PFSK-1 (cell line): Measurements from ENCODE around the gene COG1.

Experiments
- POLR2AphosphoS5 ChIP-seq: IDR thresholded peaks from 2 replicates; pipeline ENCODE4 v1.6.1; 2012; ENCODE audit warnings: low read depth, mild to moderate bottlenecking, control low read depth, low read length, moderate library complexity
- SIN3A ChIP-seq: IDR thresholded peaks from 2 replicates; pipeline ENCODE4 v1.6.1; 2012; ENCODE audit warnings: mild to moderate bottlenecking, low read length, moderate library complexity, borderline replicate concordance; ENCODE audit not compliant: insufficient read depth
- TAF1 ChIP-seq: IDR thresholded peaks from 2 replicates; pipeline ENCODE4 v1.6.1; 2012; ENCODE audit warnings: low read length, control low read depth, borderline replicate concordance; ENCODE audit not compliant: insufficient read depth
- TF ChIP-seq, protein P1 (sequence below), 2 experiments: IDR thresholded peaks; 2 replicates each; pipeline versions ENCODE4 v1.6.1 to v1.8.0; 2011 to 2012; ENCODE audit warnings: low read depth in 2 of 2, low read length in 2 of 2, control low read depth in 1 of 2, inconsistent platforms in 1 of 2, mild to moderate bottlenecking in 1 of 2, moderate library complexity in 1 of 2; ENCODE audit not compliant: insufficient read depth in 1 of 2

DNA sequence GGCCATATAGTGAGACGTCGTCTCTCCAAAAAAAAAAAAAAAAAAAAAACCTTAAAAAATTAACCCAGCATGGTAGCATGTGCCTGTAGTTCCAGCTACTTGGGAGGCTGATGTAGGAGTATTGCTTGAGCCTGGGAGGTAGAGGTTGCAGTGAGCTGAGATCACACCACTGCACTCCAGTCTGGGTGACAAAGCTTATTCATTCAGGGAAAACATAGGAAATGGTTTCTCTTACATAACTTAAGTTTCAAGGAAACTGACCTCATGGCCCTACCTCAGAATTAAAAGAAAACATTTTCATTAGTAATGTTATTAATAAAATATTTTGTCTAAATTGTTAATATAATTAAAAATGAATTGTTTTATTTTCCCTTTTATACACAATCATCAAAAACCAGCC lies 31.4 kb downstream of the COG1 start:
- TF ChIP-seq POLR2AphosphoS5: no peak
- TF ChIP-seq SIN3A: no peak
- no peak for TF ChIP-seq TAF1
- TF ChIP-seq, protein P1, sequence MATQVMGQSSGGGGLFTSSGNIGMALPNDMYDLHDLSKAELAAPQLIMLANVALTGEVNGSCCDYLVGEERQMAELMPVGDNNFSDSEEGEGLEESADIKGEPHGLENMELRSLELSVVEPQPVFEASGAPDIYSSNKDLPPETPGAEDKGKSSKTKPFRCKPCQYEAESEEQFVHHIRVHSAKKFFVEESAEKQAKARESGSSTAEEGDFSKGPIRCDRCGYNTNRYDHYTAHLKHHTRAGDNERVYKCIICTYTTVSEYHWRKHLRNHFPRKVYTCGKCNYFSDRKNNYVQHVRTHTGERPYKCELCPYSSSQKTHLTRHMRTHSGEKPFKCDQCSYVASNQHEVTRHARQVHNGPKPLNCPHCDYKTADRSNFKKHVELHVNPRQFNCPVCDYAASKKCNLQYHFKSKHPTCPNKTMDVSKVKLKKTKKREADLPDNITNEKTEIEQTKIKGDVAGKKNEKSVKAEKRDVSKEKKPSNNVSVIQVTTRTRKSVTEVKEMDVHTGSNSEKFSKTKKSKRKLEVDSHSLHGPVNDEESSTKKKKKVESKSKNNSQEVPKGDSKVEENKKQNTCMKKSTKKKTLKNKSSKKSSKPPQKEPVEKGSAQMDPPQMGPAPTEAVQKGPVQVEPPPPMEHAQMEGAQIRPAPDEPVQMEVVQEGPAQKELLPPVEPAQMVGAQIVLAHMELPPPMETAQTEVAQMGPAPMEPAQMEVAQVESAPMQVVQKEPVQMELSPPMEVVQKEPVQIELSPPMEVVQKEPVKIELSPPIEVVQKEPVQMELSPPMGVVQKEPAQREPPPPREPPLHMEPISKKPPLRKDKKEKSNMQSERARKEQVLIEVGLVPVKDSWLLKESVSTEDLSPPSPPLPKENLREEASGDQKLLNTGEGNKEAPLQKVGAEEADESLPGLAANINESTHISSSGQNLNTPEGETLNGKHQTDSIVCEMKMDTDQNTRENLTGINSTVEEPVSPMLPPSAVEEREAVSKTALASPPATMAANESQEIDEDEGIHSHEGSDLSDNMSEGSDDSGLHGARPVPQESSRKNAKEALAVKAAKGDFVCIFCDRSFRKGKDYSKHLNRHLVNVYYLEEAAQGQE (IDR thresholded peaks at IDR 0.05; ENCODE audit: insufficient read depth in 1 of 2, low read depth in 2 of 2, low read length in 2 of 2): no peak
